WTC11 (cell line): Measurements from ENCODE around the gene CORO2B. TPM values are rescaled to one million over a fixed set of nuclear protein-coding genes. Genes with fewer than 3 reads are reported as not detected.

Experiments
- ATAC-seq: fragments of 200-7000 bp; cut with Tn5 transposase; 2 replicates; pipeline ENCODE4 v1.10.0; 2021; ENCODE audit warnings: mild to moderate bottlenecking, moderate library complexity
- CTCF ChIA-PET: fragments of 300-600 bp; sonication (Branson Sonifier 250); formaldehyde crosslinking; loops from one replicate; lab custom pipeline; 2021; ENCODE audit warnings: antibody characterized with exemption; lab: Charles Lee
- POLR2A ChIA-PET: fragments of 350-600 bp; sonication (Branson Sonifier 250); formaldehyde crosslinking; loops from one replicate; lab custom pipeline; 2021; ENCODE audit warnings: antibody characterized with exemption; lab: Charles Lee
- DNase-seq: peaks from one replicate; pipeline ENCODE4 v3.0.0; 2021; ENCODE audit warnings: low spot score
- H3K27ac Mint-ChIP-seq: 2 replicates; pipeline ENCODE4 v1.8.0; 2021; ENCODE audit warnings: mixed read lengths
- H3K27me3 Mint-ChIP-seq: 2 replicates; pipeline ENCODE4 v1.8.0; 2021; ENCODE audit warnings: low read depth, mild to moderate bottlenecking, moderate library complexity, mixed read lengths
- H3K36me3 Mint-ChIP-seq: 2 replicates; pipeline ENCODE4 v1.8.0; 2021; ENCODE audit warnings: mixed read lengths
- H3K4me1 Mint-ChIP-seq: 2 replicates; pipeline ENCODE4 v1.8.0; 2022; ENCODE audit warnings: mixed read lengths
- H3K4me3 Mint-ChIP-seq: 2 replicates; pipeline ENCODE4 v1.8.0; 2021; ENCODE audit warnings: mild to moderate bottlenecking, moderate library complexity, mixed read lengths
- H3K9me3 Mint-ChIP-seq: 2 replicates; pipeline ENCODE4 v1.8.0; 2021; ENCODE audit warnings: mixed read lengths
- CREB1 ChIP-seq: sonication (generic); formaldehyde crosslinking; IDR thresholded peaks from 2 replicates; pipeline ENCODE4 v1.8.0; 2023; ENCODE audit warnings: mild to moderate bottlenecking, missing genetic modification reagents
- CREM ChIP-seq: sonication (generic); formaldehyde crosslinking; IDR thresholded peaks from 2 replicates; pipeline ENCODE4 v1.8.1; 2022; ENCODE audit warnings: mild to moderate bottlenecking, missing genetic modification reagents, moderate library complexity
- FOXK1 ChIP-seq: sonication (generic); formaldehyde crosslinking; IDR thresholded peaks from 2 replicates; pipeline ENCODE4 v1.8.0; 2022; ENCODE audit warnings: mild to moderate bottlenecking, moderate library complexity, missing genetic modification reagents
- JAZF1 ChIP-seq: fragments of 250-450 bp; sonication (Bioruptor Pico); IDR thresholded peaks from 2 replicates; pipeline ENCODE4 v1.9.0; 2021; ENCODE audit warnings: moderate library complexity, mild to moderate bottlenecking, inconsistent platforms
- NFE2L1 ChIP-seq: sonication (generic); formaldehyde crosslinking; IDR thresholded peaks from 2 replicates; pipeline ENCODE4 v1.8.1; 2023; ENCODE audit warnings: missing genetic modification reagents
- PRRX2 ChIP-seq: fragments of 250-450 bp; sonication (Bioruptor Pico); IDR thresholded peaks from 2 replicates; pipeline ENCODE4 v1.8.0; 2021; ENCODE audit warnings: mild to moderate bottlenecking
- SMAD3 ChIP-seq: sonication (generic); formaldehyde crosslinking; IDR thresholded peaks from 2 replicates; pipeline ENCODE4 v1.8.0; 2022; ENCODE audit warnings: missing genetic modification reagents, mild to moderate bottlenecking, borderline replicate concordance
- TP53 ChIP-seq: sonication (generic); formaldehyde crosslinking; IDR thresholded peaks from 2 replicates; pipeline ENCODE4 v1.8.1; 2023; ENCODE audit warnings: mild to moderate bottlenecking, missing genetic modification reagents
- total RNA-seq: library from RNA; stranded (reverse); gene quantifications from 3 replicates; pipeline ENCODE4 v1.2.3, GENCODE V29; 2021
- TF ChIP-seq, protein P1 (sequence below): sonication (generic); formaldehyde crosslinking; IDR thresholded peaks from 2 replicates; pipeline ENCODE4 v1.8.0; 2022; ENCODE audit warnings: mild to moderate bottlenecking, missing genetic modification reagents
- TF ChIP-seq, protein P2 (sequence below): fragments of 250-450 bp; sonication (Bioruptor Pico); IDR thresholded peaks from 2 replicates; pipeline ENCODE4 v1.9.0; 2021; ENCODE audit warnings: mild to moderate bottlenecking
- TF ChIP-seq, protein P3 (sequence below): sonication (generic); formaldehyde crosslinking; IDR thresholded peaks from 2 replicates; pipeline ENCODE4 v1.8.0; 2023; ENCODE audit warnings: missing genetic modification reagents, mild to moderate bottlenecking, borderline replicate concordance
- TF ChIP-seq, protein P4 (sequence below): sonication (generic); formaldehyde crosslinking; IDR thresholded peaks from 2 replicates; pipeline ENCODE4 v1.8.1; 2023; ENCODE audit warnings: mild to moderate bottlenecking, missing genetic modification reagents
- TF ChIP-seq, protein P5 (sequence below): sonication (generic); formaldehyde crosslinking; IDR thresholded peaks from 2 replicates; pipeline ENCODE4 v1.8.1; 2022; ENCODE audit warnings: missing genetic modification reagents, borderline replicate concordance

The CORO2B gene
- total RNA-seq, 1 experiment from 2014 or later = 4.9 TPM

DNA sequence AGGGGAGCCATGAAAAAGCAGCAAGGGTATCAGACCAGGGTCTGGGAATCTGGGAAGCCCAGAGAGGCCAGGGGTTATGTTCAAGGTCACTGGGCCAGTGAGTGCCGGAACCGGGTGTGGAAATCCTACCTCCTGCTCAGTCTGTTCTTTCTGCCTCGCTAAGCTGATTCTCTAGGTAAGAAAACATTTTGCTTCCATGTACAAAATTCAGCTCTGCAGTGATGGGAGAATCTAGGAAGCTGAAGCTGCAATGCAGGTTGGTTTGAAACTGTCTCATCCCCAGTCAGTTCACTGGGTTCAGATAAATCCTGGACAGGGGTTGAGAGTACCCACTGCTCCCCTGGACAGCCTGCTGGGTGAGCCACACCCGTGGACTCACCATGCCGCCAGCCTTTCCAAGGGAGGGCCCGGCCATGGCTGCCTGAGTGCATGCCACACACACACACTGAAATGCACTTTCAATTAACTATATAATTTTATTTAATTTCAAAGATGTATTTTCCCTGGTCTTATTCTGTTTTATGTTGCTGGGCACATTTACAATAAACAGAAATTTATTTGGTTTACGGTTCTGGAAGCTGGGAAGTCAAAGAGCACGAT, 108.4 kb downstream of the CORO2B start:
- TF ChIP-seq, protein P1, sequence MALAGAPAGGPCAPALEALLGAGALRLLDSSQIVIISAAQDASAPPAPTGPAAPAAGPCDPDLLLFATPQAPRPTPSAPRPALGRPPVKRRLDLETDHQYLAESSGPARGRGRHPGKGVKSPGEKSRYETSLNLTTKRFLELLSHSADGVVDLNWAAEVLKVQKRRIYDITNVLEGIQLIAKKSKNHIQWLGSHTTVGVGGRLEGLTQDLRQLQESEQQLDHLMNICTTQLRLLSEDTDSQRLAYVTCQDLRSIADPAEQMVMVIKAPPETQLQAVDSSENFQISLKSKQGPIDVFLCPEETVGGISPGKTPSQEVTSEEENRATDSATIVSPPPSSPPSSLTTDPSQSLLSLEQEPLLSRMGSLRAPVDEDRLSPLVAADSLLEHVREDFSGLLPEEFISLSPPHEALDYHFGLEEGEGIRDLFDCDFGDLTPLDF = no peak
- TF ChIP-seq, protein P2, sequence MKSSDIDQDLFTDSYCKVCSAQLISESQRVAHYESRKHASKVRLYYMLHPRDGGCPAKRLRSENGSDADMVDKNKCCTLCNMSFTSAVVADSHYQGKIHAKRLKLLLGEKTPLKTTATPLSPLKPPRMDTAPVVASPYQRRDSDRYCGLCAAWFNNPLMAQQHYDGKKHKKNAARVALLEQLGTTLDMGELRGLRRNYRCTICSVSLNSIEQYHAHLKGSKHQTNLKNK (CRISPR knock-in tag) = no peak
- TF ChIP-seq TP53 (CRISPR knock-in tag) (no peak), PRRX2 (no peak), JAZF1 (CRISPR knock-in tag) (no peak), SMAD3 (CRISPR knock-in tag) (no peak), NFE2L1 (CRISPR knock-in tag) (no peak), CREB1 (no peak), CREM (CRISPR knock-in tag) (no peak)
- TF ChIP-seq, protein P3, sequence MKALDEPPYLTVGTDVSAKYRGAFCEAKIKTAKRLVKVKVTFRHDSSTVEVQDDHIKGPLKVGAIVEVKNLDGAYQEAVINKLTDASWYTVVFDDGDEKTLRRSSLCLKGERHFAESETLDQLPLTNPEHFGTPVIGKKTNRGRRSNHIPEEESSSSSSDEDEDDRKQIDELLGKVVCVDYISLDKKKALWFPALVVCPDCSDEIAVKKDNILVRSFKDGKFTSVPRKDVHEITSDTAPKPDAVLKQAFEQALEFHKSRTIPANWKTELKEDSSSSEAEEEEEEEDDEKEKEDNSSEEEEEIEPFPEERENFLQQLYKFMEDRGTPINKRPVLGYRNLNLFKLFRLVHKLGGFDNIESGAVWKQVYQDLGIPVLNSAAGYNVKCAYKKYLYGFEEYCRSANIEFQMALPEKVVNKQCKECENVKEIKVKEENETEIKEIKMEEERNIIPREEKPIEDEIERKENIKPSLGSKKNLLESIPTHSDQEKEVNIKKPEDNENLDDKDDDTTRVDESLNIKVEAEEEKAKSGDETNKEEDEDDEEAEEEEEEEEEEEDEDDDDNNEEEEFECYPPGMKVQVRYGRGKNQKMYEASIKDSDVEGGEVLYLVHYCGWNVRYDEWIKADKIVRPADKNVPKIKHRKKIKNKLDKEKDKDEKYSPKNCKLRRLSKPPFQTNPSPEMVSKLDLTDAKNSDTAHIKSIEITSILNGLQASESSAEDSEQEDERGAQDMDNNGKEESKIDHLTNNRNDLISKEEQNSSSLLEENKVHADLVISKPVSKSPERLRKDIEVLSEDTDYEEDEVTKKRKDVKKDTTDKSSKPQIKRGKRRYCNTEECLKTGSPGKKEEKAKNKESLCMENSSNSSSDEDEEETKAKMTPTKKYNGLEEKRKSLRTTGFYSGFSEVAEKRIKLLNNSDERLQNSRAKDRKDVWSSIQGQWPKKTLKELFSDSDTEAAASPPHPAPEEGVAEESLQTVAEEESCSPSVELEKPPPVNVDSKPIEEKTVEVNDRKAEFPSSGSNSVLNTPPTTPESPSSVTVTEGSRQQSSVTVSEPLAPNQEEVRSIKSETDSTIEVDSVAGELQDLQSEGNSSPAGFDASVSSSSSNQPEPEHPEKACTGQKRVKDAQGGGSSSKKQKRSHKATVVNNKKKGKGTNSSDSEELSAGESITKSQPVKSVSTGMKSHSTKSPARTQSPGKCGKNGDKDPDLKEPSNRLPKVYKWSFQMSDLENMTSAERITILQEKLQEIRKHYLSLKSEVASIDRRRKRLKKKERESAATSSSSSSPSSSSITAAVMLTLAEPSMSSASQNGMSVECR (CRISPR knock-in tag) = no peak
- TF ChIP-seq, protein P4, sequence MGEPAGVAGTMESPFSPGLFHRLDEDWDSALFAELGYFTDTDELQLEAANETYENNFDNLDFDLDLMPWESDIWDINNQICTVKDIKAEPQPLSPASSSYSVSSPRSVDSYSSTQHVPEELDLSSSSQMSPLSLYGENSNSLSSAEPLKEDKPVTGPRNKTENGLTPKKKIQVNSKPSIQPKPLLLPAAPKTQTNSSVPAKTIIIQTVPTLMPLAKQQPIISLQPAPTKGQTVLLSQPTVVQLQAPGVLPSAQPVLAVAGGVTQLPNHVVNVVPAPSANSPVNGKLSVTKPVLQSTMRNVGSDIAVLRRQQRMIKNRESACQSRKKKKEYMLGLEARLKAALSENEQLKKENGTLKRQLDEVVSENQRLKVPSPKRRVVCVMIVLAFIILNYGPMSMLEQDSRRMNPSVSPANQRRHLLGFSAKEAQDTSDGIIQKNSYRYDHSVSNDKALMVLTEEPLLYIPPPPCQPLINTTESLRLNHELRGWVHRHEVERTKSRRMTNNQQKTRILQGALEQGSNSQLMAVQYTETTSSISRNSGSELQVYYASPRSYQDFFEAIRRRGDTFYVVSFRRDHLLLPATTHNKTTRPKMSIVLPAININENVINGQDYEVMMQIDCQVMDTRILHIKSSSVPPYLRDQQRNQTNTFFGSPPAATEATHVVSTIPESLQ (CRISPR knock-in tag) = no peak
- TF ChIP-seq, protein P5, sequence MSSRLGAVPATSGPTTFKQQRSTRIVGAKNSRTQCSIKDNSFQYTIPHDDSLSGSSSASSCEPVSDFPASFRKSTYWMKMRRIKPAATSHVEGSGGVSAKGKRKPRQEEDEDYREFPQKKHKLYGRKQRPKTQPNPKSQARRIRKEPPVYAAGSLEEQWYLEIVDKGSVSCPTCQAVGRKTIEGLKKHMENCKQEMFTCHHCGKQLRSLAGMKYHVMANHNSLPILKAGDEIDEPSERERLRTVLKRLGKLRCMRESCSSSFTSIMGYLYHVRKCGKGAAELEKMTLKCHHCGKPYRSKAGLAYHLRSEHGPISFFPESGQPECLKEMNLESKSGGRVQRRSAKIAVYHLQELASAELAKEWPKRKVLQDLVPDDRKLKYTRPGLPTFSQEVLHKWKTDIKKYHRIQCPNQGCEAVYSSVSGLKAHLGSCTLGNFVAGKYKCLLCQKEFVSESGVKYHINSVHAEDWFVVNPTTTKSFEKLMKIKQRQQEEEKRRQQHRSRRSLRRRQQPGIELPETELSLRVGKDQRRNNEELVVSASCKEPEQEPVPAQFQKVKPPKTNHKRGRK (CRISPR knock-in tag) = no peak
- TF ChIP-seq, all 79 proteins: peak for 0
- Mint-ChIP-seq H3K36me3 (no peaks in the 10 kb centered on the region), H3K4me3 (no peak overlapping the region), H3K27me3 (no peaks in the 10 kb centered on the region; the same call in 1 of the 2 replicates), H3K9me3 (no peaks in the 10 kb centered on the region), H3K27ac (no peak overlapping the region), H3K4me1 (peaks cover 4% of the 10 kb centered on the region)
- CTCF ChIA-PET = interaction anchor here (1.0 to 1.4 kb wide), 2 partner anchors 13 to 14 kb away, joined by 3 to 5 read pairs; no protein-coding TSS in a partner anchor
- POLR2A ChIA-PET = no interaction called here
- ATAC-seq (no peak), DNase-seq (peak; percentile 3)

DNA sequence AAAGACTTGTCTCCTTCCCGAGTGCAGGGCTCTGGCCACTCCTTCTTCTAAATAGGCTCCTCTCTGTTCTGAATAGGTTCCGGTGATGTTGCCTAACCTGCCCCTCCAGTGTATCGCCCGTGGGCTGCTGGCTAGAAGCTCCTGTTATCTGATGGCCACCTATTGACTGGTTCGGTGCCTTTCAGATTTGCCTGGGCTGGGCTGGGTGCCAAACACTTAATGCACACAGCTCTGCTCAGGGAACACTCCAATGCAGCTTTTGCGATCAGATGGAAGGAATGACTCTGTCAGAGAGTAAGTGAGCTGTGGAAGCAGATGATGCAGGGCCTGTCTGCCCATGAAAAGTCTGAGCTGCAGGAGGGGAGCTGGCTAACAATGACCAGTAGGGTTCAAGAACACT, 112.9 kb downstream of the CORO2B start:
- ATAC-seq (peak; percentile 69), DNase-seq (no peak)
- Mint-ChIP-seq H3K4me3 (no peak overlapping the region), H3K9me3 (peaks cover 3% of the 10 kb centered on the region), H3K27me3 (peaks cover 5% of the 10 kb centered on the region), H3K36me3 (peaks cover 6% of the 10 kb centered on the region; the same call in 1 of the 2 replicates), H3K4me1 (peaks cover 20% of the 10 kb centered on the region), H3K27ac (no peak overlapping the region)
- ChIA-PET CTCF (interaction anchor here (0.9 to 2.1 kb wide), 9 partner anchors 9 to 233 kb away, joined by 3 to 21 read pairs (median 7); no protein-coding TSS in a partner anchor), POLR2A (no interaction called here)
- TF ChIP-seq FOXK1 (CRISPR knock-in tag) (no peak), NFE2L1 (CRISPR knock-in tag) (no peak)
